Measurements from ENCODE around the gene PAFAH1B2.

- no peak for TF ChIP-seq CTCF (conservative IDR thresholded peaks at IDR 0.05; ENCODE audit: low read length)
- no peak for TF ChIP-seq EZH2phosphoT487 (IDR thresholded peaks at IDR 0.05; ENCODE audit: borderline replicate concordance, low read depth, low read length)
Measured at GRCh38 chr11:117095284-117096161, 48.6 kb upstream of the PAFAH1B2 start.

Data from OCI-LY7 (cell line).